NCI-H2107 (cell line): Measurements from ENCODE around the gene ACOXL.
A peak's percentile ranks its signal among the peaks of the same experiment; 100 is the strongest.

Experiments used
- DNase-seq: peaks from one replicate; lab custom pipeline; 2025; lab: John Stamatoyannopoulos, UW

The ACOXL gene

DNA sequence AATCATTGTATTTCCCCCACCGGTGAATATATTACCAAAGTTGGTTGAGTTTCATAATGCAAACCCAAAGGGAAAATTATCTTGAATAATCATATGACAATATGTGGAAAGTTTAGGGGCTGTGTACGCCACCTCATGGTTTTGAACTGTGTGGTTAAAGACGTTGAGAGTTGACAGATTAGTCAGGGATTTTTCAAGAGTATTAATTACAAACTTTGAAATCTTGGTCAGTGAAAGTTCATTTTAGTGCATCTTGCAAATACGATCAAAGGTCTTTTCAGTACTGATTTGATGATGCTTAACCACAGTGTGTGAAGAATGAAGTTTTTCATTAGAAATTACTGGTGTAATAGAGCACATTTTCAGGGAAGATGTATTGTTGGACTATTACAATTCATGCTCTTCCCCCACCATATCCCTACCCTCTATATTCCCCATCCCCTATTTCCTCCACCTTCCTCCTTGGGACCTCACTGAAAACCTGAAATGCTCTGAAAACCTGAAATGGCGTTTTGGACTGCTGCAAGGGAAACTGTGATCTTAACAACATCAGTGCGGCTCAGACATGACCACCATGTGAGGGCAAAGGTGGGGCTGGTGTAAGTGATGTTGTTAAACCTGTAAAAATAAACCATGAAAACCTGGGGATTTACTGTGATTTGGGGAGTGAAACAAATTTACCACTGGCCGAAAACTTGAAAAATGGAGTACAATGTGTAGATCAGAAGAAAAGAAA is 383.8 kb downstream of the ACOXL start:
- DNase-seq = no peak

- peak; percentile 57 for DNase-seq
Observed at GRCh38 chr2:111116843-111117597, 384.6 kb downstream of the ACOXL start.

DNA sequence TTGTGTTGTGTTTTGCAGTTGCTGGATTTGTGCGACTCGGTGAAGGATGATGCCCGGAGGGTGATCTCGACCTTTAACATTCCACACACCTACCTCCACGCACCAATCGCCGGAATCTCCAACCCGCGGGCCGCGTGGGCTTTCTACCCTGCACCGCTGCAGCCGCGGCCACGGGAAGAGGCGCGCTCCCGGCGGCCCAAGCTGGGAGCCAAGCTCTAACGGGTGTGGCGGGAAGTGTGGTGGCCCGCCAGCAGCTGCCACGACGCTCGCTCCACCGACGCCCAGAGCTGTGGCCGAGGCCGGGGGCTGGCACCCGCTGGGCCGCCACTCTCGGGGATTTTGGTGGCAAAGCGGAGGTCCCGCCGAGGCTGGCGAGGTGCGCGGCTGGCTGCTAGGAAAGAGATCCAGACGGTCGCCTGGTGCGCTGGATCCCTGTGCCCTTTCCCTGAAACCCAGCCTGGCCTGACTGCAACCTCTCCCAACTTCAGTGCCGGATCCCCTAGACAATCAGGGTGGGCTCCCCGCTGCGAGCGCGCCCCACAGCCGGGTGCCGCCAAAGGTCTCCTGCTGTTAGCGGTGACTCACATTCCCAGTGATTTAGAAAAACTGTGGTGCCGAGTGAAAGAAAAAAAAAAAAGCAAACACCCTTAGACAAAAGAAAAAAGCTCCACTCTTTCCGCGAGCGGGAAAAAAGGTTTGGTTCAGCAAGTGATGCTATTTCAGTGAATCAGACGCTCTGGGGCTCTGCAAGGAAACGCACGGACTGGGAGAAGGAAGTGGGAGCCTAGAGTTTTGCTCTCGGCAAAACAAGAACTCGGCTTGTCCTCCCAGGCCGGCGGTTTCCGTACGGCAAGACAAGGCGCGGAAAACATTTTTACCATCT is 385.5 kb downstream of the ACOXL start:
- DNase-seq = no peak

GRCh38 chr2:111118481-111118980 is 386.2 kb downstream of the ACOXL start:
- DNase-seq = no peak

DNA sequence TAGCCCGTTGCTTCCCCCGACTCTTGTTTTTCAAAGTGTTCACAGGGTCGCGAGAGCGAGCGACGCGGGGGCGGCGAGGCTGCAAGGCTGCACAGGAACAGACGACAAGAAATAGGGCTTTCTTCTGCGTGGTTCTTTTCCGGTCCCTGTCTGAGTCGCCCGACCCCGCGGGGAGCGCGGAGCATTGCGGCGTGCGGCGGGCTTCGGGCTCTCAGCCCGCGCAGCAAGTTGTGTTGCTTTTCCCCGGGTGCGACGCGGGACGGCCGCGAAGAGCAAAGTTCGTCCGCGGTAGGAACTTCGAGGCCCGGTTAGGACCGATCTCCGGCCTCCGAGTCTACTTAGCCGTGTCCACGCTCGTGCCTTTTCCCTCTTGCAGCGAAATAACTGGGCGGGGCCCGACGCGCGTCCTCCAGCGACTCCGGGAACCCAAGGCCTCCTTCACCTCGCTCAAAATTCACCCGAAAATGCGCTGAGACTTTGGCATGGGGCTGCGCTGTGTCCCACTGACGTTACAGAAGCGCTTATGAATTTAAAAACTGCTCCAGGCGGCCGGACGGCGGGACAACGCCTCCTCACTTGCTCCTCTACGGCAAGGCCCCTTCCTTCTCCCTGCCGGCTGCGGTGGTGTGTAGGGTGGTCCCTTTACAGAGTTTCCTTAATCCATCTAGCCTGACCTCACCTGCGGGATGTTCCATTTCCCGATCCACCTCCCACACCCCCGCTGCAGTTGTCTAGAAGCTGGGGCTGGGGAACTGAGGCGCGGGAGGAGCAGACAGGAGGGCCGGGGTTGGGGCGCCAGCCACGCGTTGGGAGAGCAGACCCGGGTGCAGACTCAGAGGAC is 386.8 kb downstream of the ACOXL start:
- DNase-seq = no peak

GRCh38 chr2:111119822-111120252 is 387.5 kb downstream of the ACOXL start:
- DNase-seq = no peak

- peak; percentile 87 for DNase-seq
Observed at GRCh38 chr2:111120253-111121027, 388.1 kb downstream of the ACOXL start, which contains the start of gene BCL2L11. Gene BCL2L11, plus strand, starts transcription at chr2:111120914. Its CDS starts 2,832 bp downstream, at chr2:111123746.

GRCh38 chr2:111121028-111121827 is 388.9 kb downstream of the ACOXL start:
- peak; percentile 22 for DNase-seq

- peak; percentile 78 for DNase-seq
Observed at GRCh38 chr2:111121828-111122630, 389.7 kb downstream of the ACOXL start.

- no peak for DNase-seq
Observed at GRCh38 chr2:111122631-111123421, 390.5 kb downstream of the ACOXL start.

DNA sequence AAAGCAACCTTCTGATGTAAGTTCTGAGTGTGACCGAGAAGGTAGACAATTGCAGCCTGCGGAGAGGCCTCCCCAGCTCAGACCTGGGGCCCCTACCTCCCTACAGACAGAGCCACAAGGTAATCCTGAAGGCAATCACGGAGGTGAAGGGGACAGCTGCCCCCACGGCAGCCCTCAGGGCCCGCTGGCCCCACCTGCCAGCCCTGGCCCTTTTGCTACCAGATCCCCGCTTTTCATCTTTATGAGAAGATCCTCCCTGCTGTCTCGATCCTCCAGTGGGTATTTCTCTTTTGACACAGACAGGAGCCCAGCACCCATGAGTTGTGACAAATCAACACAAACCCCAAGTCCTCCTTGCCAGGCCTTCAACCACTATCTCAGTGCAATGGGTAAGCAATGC is 391.4 kb downstream of the ACOXL start:
- DNase-seq = no peak

GRCh38 chr2:111126581-111126980 is 394.2 kb downstream of the ACOXL start:
- no peak for DNase-seq

DNA sequence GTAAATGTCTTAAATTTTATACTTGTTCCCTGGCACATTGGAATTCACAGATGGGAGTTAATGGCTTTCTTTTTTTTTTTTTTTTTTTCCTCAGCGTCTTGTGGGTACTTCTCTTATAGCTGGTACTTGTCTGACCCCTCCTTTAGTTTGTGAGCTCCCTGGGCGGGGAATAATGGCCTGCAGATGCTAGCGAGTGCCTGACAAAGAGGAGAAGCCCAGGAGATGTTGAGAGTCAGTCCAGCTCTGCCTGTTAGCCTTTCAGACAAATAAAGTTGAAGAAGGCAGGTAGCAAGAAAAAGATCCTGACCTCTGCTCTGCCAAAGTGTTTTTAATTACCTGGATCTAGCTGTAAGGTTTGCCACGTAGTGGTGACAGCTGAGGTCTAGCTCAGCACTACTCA is 395.0 kb downstream of the ACOXL start:
- DNase-seq = no peak

DNA sequence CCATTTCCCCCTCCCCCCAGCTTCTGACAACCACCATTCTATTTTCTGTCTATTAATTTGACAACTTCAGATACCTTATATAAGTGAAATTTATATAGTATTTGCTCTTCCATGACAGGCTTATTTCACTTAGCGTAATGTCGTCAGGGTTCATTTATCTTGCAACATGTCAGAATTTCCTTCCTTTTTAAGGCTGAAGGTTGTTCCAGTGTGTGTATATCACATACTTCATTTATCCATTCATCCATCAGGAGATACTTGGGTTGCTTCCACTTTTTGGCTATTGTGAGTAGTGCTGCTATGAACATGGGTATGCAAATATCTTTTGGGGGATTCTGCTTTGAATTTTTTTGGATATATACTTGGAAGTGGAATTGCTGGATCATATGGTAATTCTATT is 395.7 kb downstream of the ACOXL start:
- no peak for DNase-seq

DNA sequence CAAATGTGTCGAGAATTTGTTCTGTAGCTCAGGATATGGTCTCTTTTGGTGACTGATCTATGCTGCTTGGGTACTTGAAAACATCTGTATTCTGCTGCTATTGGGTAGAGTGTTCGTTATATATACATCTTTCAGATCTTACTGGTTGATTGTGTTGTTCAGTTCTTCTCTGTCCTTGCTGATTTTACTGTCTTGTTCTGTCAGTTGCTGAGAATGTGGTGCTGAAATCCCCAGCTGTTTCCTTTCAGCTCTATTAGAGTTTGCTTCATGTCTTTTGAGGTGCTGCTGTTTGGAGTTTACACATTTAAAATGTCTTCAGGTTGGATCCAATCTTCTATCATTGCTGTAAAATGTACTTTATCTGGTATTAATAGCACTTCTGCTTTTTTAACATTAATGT is 401.2 kb downstream of the ACOXL start:
- DNase-seq = no peak

DNA sequence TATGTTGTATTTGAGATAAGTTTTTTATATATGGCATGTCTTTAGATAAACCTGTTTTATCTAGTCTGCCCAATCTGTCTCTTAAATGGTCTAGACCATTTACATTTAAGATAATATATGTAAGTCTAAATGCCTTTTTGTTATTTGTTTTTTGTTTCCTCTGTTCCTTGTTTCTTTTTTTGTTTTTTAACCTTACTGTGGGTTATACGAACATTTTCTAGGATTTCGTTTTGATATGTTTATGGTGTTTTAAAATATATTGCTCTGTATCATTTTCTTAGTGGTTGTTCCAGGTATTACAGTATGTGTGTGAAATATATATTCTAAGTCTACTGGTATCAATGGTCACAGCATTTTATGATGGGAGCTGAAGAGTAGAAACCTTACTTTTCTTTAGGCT is 401.7 kb downstream of the ACOXL start:
- no peak for DNase-seq

DNA sequence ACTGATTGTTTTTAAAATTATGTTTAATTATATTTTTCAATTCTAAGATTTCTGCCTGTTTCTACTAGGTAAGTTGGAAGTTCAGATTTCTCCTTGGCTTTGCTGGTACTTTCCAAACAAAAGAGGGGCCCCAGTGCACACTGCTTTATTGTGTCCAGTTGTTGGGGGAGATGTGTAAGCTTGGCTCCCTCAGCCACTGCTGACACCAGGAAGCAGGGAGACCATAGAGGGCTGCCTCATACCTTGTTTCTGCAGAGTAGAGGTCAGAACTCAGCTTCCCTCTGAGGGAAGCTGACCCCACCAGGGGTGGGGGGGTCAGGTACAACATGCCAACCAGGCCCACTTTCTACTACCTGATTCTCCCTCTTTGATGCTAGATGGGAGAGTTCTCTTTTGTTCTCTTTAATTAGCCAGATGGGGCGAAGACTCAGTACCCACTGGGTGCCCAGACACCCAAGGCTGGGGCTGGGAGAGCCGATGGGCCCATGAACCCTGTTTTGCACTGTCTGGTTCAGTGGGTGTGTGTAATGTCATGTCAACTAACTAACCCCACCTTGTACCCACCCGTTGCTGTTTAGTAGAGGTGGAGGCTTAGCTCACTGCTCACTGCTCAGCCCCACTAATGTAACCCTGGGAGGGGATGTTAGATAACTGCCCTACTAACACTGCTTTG is 403.0 kb downstream of the ACOXL start:
- no peak for DNase-seq
